Measurements from ENCODE around the gene TSPAN4. TPM values are rescaled to one million over a fixed set of nuclear protein-coding genes. Genes with fewer than 3 reads are reported as not detected.

TSPAN4 gene
- total RNA-seq, 1 donor from 2014 or later, result 69.2 TPM

GRCh38 chr11:898540-899190 lies 56.0 kb downstream of the TSPAN4 start:
- peaks cover 22% of the 10 kb centered on the region for H3K36me3 Mint-ChIP-seq (ENCODE audit: low read depth)

GRCh38 chr11:899724-900123 lies 57.1 kb downstream of the TSPAN4 start:
- no peak for DNase-seq (ENCODE audit: low spot score)
- H3K27ac Mint-ChIP-seq (ENCODE audit: unreplicated experiment), result no peak overlapping the region
- no peaks in the 10 kb centered on the region for H3K4me1 Mint-ChIP-seq (ENCODE audit: low read depth)
- no peaks in the 10 kb centered on the region for H3K27me3 Mint-ChIP-seq (ENCODE audit: low read depth)
- H3K4me3 Mint-ChIP-seq (ENCODE audit: unreplicated experiment), result no peak overlapping the region
- H3K36me3 Mint-ChIP-seq (ENCODE audit: low read depth), result peaks cover 27% of the 10 kb centered on the region
- TF ChIP-seq CTCF (IDR thresholded peaks at IDR 0.05), result no peak
- H3K9me3 Mint-ChIP-seq (ENCODE audit: low read depth), result no peaks in the 10 kb centered on the region

More at GRCh38 chr11:898540-899190, 56.0 kb downstream of the TSPAN4 start:
- no peak for DNase-seq (ENCODE audit: low spot score)
- no peaks in the 10 kb centered on the region for H3K9me3 Mint-ChIP-seq (ENCODE audit: low read depth)
- no peak overlapping the region for H3K27ac Mint-ChIP-seq (ENCODE audit: unreplicated experiment)
- H3K4me3 Mint-ChIP-seq (ENCODE audit: unreplicated experiment), result no peak overlapping the region
- no peaks in the 10 kb centered on the region for H3K27me3 Mint-ChIP-seq (ENCODE audit: low read depth)
- TF ChIP-seq CTCF (IDR thresholded peaks at IDR 0.05), result peak; percentile 22
- no peaks in the 10 kb centered on the region for H3K4me1 Mint-ChIP-seq (ENCODE audit: low read depth)

DNA sequence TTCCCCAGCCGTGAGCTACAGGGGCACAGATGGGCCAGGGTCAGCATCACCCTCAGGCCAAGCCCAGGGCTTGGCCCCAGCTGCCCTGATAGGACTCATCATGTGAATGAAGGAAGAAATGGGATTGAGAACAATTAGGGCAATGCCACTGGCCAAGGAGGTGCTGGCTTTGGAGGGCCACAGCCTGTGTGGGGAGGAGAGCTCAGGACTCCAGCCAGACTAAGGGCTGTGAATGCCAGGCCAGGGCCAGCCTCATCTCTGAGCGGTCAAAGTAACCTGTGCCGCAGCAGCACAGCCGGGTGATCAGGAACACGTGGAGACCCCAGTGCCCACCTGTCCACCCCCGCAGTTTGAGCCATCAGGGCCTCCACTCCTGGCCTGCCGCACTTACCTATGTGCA lies 57.9 kb downstream of the TSPAN4 start:
- H3K36me3 Mint-ChIP-seq (ENCODE audit: low read depth), result peaks cover 27% of the 10 kb centered on the region
- H3K4me3 Mint-ChIP-seq (ENCODE audit: unreplicated experiment), result no peak overlapping the region
- no peak overlapping the region for H3K27ac Mint-ChIP-seq (ENCODE audit: unreplicated experiment)
- DNase-seq (ENCODE audit: low spot score), result no peak
- no peak for TF ChIP-seq CTCF (IDR thresholded peaks at IDR 0.05)
- no peaks in the 10 kb centered on the region for H3K9me3 Mint-ChIP-seq (ENCODE audit: low read depth)
- no peaks in the 10 kb centered on the region for H3K4me1 Mint-ChIP-seq (ENCODE audit: low read depth)
- no peaks in the 10 kb centered on the region for H3K27me3 Mint-ChIP-seq (ENCODE audit: low read depth)

DNA sequence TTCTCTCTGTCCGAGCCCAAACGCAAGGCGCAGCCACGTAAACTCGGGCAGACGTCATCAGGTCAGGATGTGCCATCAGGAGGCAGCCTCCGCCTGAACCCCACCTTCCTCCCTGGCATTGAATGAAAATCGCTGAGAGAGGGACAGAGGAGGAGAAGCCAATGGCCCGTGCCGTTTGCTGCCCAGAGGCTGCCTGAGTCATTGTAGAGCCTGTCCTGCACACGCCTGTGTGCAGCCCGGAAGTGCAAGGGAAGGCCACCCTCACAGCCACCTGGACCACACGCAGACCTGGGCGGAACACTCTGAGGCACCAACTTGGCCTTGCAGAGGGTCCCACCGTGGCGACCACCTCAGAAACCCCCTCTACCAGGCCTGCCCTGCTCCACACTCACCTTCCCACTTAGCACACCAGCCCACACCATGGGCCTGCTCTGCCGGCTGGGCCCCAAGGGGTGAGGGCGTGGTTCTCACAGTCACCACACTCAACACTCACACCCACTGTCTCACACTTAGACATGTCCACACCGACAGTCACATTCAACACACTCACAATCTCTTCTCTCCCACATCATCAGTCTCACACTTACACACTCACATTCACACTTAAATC lies 58.9 kb downstream of the TSPAN4 start:
- H3K4me3 Mint-ChIP-seq (ENCODE audit: unreplicated experiment), result no peak overlapping the region
- no peak for DNase-seq (ENCODE audit: low spot score)
- H3K9me3 Mint-ChIP-seq (ENCODE audit: low read depth), result no peaks in the 10 kb centered on the region
- peaks cover 31% of the 10 kb centered on the region for H3K36me3 Mint-ChIP-seq (ENCODE audit: low read depth)
- no peaks in the 10 kb centered on the region for H3K27me3 Mint-ChIP-seq (ENCODE audit: low read depth)
- no peaks in the 10 kb centered on the region for H3K4me1 Mint-ChIP-seq (ENCODE audit: low read depth)
- no peak overlapping the region for H3K27ac Mint-ChIP-seq (ENCODE audit: unreplicated experiment)
- no peak for TF ChIP-seq CTCF (IDR thresholded peaks at IDR 0.05)

DNA sequence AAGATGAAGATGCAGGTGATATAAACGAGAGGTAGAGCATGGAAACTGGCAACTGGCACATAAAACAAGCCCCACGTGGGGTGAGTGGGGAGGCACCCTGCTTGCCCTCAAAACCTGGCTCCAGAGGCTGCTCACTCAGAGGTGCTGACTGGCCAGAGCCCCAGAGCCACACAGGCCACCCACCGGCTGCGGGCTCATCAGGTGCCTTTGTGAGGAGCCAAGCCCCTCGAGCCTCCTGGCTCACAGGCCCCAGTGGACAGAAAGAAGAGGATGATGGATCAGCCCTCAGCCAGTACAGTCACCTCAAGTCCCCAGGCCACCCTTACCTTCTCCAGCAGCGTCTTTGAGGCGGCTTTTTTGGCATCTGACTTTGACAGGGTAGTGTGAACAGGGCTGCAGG lies 61.7 kb downstream of the TSPAN4 start:
- Mint-ChIP-seq H3K27me3 (ENCODE audit: low read depth) (no peaks in the 10 kb centered on the region), H3K4me1 (ENCODE audit: low read depth) (peaks cover under 1% of the 10 kb centered on the region), H3K36me3 (ENCODE audit: low read depth) (peaks cover 29% of the 10 kb centered on the region), H3K4me3 (ENCODE audit: unreplicated experiment) (no peak overlapping the region), H3K27ac (ENCODE audit: unreplicated experiment) (no peak overlapping the region), H3K9me3 (ENCODE audit: low read depth) (no peaks in the 10 kb centered on the region)
- no peak for TF ChIP-seq CTCF (IDR thresholded peaks at IDR 0.05)
- no peak for DNase-seq (ENCODE audit: low spot score)
